HG03521 (cell line): ENCODE data around the gene P2RX3.
"Not testable (repeated sequence)": the region's sequence is repeated elsewhere in the genome, so short reads cannot be mapped to it uniquely, and the experiment has no call there.

Experiments
- ATAC-seq: cut with Tn5 transposase; IDR thresholded peaks from one replicate; pipeline ENCODE4 v1.9.1; 2021; ENCODE audit warnings: mild to moderate bottlenecking, moderate library complexity; ENCODE audit not compliant: unreplicated experiment

P2RX3 gene

DNA sequence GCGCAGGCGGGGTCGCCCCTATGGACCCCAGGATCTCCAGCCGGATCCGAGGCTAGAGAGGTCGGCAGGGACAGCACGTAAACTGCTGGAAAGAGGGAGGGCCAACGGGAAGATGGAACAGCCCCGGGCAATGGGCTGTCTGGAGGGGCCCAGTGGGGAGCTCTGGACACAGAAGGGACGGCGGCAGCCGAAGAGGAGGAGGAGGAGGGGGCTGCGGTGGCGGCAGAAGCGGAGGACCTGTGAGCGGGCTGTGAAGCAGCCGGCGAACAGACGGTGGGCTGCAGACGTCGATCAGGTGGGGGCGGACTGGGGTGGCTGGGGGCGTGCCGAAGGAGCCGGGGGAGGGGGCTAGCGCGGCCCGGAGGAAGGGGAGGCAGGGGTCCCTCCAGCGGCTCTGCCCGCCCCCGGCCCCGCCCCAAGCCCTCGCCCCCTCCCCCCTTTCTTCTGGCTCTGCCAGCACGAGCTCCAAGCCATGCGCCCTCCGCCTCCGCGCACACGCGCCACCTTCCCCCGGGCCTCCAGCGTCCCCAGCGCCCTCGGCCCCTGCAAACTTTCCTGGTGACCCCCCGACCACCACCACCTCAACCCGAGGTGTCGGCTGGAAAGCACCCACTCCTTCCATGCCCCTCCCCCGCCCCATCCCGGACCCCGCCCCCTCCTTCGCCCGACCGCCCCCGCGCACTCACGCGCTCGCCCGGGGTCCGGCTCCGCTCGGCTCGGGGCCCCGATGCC, 13.8 kb upstream of the P2RX3 start:
- peak; percentile 12 for ATAC-seq

DNA sequence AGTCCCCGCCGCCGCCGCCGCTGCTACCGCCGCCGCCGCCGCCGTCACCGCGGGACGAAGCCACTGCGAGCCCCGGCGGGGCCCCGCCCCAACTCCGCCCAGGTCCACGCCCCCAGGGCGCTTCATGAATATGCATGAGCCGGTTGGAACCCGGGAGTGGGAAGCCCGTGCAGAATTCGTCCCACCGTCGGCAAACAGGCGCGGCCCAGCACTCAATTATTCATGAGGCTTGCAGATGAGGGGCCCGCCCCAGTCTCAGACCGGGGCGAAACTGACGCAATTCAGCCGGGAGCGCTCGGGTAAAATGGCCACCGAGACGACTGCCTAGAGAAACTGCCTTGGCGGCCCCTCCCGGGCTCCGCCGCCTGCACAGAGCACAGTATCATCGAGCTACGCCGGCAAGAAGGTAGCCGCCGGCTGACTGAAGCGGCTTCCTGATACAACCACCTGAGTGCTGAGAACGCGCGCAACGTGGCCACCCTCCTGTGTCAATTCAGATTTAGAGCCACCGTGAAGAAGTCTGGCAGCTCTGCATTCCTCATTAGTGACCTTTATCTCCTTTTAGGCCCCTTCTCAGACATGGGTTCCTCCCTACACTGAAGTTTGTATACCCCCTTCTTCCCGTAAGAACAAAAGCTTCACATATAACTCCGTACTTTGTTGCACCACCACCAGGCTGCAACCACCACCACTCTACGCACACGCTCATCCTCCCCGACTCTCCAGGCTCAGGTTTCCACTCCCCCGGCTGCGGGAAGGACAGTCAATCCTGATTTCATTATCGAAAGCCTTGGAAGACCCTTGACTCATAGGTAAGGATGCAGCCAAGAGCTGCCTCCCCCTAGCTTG, 13.0 kb upstream of the P2RX3 start, which contains the start of gene TNKS1BP1:
Gene TNKS1BP1, minus strand, starts transcription at position 67 of the 849 bp plus-strand sequence. CDS start 3,067 bp downstream, outside the sequence.
- ATAC-seq, result peak; percentile 91

DNA sequence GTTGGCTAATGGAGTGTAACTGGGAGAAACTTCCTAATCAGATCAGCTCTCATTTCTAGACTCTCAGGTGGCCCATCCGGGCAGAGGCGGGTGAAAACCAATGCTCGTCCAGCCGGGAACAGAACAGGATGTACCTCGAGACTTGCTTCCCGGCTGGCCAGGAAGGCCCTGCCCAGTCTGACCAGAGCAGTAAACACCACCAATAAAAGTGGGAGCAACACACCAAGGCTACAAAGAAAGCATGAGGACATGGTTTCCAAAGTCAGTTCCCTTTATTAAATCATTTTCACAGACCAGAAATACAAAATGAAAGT, 12.5 kb upstream of the P2RX3 start:
- no peak for ATAC-seq

DNA sequence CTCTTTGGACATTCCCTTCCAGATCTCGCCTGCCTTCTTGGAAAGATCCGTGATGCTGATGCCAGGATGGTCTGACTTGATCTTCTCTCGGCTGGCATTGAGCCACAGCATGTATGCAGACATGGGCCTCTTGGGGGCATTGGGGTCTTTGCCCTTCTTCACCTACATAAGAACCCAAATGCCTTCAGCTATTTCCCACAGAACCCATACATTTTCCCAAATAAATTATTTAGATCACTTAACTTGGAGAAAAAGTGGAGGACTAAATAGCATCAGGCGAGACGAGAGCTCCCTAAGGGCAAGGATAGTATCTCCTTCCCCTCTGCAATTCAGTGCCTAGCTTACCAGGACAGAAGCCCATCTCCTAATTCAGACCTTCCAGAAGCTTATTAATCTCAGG, 10.4 kb upstream of the P2RX3 start:
- no peak for ATAC-seq

DNA sequence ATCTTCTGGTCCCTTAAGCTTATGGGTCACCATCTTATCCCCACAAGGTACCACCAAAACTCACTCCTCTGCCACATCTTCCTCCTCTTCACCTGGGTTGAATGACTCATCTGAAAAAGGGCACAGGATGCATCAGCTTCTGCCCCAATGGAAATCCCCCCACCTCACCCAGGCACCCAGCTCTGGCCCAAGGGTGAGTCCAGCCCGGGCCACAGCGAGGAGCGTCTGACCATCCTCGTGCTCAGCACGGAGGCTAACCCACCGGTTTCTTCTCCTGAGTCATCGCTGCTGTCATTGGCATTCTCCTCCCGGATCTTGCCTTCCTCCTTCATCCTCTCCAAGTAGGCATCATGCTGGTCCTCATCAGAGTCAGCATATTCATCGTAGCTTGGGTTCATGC, 8.1 kb upstream of the P2RX3 start:
- ATAC-seq, result no peak

DNA sequence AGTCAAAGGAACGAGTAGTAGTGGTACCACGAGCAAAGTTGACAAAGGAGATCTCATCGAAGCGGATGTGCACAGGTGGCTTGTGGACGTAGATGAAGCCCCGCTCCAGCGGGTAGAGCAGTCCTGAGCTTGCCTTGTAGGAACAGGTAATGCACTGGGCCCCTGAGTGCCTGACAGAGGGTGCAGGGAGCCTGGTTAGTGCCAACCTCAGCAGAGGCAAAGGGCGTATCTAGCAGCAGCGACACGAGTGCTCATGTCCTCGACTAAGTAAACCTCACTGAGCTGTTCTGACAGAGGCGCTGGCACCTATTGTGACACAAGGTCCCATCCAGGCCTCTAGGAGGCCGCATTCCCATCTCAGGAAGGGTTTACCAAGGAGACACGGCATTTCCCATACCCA, 6.4 kb upstream of the P2RX3 start:
- ATAC-seq, result no peak

DNA sequence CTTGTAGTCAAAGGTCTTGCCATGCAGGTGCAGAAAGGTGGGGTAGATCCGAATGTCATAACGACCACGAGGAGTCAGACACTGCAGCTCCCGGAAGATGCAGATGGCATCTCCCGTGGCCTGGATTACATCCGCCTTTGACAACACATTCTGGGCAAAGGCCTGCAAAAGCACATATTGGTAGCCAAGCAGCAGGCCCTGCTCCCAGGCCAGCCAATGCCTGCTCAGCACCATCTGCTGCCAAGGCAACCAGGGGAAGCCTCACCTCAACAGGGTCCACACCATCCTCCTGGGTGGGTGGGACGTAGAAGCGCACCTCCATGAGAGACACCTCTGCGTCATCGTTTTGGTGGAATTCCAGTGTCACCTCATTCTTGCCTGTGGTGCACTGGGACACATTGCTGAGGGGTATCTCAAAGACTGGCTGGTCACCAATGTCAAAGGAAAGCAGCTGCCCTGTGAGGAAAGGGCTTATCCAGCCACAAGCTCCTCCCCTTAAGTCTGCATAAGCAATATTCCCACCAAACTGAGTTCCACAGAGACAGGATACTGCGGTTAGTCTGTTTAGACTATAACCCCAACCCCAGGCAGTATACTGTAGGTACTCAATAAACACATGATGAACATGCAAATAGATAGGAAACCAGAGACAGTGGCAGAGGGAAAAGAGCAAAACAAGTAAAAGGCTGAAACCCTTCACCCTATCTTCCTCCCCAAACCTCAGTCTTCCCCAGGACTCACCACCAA, 5.3 kb upstream of the P2RX3 start:
- no peak for ATAC-seq

DNA sequence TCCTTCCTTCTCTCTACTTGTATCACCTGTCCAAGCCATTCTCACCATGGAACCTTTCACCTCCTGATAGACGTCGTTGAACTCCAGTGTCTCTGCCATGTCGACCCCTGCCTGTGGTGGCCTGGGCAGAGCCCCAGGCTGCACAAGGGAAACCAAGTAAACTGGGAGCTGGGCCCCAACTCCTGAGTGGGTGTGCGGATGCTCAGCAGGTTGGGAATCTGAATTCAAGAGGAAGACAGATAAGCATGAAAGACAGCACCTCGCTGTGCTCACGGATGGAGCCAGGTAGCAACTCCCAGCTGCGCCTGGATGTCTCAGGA, 3.2 kb upstream of the P2RX3 start:
- no peak for ATAC-seq

DNA sequence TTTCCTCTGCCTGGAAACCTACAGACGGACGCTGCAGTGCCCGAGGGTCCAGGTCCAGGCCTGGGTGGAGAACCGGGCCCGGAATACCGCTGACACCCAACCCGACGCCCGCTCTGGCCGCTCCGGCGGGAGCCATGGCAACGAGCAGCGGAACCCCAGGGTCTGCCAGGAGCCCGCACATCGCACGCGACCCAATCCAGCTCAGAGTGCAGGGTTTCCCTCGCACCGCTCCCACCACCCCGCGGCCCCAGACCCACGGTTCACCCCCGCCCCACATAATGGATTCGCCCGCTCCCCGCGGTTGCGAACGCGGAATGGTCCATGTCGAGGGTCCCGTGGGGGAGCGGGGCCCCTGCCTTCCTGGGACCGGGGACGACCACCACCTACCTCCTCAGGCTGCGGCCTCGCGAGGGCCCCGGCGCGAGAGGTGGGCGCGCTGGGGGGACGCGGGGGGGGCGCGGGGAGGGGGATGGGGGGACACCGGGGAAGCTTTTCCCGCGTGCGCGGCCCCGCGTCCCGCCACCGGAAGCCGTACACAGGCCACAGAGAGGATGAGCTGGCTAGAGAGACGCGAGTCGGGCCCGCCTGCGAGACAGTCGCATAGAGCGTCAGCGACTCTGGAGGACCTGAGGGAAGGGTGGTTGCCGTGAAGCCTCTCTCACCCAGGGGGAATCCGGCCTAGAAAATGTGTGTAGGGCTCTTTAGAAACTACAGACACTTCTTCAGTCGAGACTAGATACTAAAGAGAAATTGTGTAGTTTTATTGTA, 2.6 kb upstream of the P2RX3 start, which contains the start of gene SSRP1:
Gene SSRP1, minus strand, starts transcription at position 550 of the 768 bp plus-strand sequence. CDS start 771 bp downstream, outside the sequence.
- ATAC-seq, result peak; percentile 98

DNA sequence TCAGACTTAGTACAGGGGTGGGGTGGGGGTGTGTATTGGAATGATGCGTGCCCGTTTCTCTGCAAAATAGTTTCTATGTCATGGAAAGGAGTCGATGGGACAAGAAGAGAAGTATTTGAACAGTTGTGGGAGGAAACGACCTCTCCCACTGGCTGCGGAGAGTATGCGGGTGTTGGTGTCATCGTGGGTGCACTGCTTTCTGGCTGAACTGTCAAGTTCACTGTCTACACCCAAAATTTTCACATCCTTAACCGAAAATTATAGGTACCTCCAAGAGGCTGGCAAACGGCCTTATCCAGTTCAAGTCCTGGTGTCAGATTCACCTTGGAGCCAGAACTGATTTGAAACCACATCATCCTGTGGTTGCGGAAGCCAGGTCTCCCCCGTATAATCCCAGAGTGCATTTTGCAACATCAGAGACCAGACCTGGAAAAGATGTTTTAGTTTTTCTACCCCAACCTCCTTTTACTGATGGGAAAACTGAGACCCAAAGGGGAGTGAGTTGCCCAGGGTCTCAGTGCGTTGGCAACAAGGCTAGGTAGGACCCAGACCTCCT, 2.0 kb upstream of the P2RX3 start:
- peak; percentile 1 for ATAC-seq

DNA sequence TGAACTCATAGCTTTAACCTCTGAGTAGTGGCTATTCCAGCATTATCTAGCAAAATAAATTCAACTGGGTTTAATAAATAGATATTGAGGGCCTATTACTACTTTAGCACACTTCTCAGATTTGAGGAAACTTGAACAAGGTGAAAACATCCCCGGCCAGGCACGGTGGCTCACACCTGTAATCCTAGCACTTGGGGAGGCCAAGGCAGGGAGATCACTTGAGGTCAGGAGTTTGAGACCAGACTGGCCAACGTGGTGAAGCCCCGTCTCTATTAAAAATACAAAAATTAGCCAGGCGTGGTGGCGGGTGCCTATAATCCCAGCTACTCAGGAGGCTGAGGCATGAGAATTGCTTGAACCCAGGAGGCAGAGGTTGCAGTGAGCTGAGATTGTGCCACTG, 1.3 kb upstream of the P2RX3 start:
- not testable (repeated sequence) for ATAC-seq

DNA sequence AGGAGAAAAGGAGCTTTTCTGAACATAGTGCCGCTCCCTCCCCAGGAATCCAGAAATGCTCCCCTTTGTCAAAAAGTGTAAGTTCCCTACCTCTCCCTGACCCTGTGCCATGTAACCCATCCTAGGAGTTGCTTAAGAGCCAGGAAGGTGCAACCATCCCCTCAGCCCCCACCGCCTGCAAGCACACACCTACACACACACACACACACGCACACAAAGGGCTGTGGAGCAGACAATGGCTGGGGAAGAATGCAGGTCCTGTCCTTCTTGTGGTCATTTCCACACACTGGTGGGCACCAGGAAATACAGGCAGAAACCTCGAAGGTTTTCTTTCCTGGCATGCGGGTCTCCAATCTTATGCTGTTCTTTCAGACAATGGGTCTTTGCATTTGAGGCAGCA, 1.2 kb downstream of the P2RX3 start:
- ATAC-seq, result no peak

DNA sequence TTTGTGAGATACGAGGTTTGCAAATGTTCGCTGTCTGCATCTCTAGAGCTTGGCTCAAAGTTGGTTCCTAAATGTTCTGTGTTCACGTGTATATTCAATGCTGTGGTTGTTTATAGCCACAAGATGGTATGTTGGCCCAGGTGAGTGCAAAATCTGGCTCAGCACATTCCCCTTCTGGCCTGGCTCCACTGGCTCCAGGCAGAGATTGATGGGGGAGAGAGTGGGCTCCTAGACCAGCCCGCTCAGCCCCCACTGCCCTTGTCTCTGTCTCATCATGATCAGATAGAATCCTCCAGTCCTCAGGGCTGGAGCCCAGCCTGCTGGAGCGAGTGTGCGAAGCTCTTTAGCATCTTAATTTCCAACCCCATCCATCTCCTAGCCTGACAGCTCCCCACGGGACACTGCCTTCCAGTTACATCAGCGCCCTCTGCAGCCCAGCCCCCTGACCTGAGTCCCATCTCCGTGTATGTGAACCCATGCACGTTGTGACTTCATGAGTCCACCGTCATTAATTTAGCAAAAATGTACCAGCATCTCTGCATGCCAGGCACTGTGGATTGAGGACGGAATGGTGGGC, 2.0 kb downstream of the P2RX3 start:
- no peak for ATAC-seq

DNA sequence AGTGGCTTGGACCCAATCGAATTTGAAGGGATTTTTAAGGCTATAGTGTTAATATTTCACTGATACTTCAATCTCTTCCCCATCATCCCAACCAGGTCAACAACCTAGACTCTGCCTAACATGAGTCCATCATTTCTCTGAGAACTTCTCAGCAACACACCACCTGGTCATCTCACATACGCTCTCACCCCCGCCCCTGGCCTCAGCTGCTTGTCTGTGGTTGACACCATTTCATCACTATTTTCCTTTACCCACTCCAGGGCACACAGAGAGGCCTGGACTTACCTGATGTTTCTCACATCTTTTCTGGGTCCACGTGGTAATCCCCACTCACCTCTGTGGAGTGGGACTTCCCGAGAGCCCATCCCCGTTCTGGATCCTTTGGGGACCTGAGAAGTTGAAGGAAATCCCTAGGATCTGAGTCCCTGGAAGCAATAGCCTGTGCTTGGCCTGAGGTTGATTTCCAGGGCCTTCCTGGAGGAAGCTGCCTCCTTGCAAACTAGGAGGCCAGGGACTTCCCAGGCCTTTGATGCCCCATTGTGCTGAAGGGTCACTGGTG, 3.2 kb downstream of the P2RX3 start:
- no peak for ATAC-seq

DNA sequence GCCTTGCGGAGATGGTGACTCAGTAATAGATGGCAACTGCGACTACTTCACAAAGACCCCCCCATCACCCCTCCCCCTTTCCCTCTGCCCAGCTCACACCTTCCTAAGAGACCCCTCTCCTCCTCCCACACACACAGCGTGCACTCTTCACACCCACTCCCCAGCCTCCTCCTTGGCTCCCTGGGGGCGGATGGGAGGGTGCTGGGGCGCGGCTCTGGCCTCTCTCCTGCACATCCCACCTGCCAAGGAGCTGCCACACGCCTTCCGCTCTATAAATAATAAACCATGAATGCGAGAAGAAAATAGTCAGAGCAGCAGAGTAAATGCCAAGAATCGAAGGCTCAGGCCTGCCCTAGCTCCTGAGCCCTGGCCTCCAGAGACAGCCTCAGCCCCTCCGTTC, 4.5 kb downstream of the P2RX3 start:
- no peak for ATAC-seq

DNA sequence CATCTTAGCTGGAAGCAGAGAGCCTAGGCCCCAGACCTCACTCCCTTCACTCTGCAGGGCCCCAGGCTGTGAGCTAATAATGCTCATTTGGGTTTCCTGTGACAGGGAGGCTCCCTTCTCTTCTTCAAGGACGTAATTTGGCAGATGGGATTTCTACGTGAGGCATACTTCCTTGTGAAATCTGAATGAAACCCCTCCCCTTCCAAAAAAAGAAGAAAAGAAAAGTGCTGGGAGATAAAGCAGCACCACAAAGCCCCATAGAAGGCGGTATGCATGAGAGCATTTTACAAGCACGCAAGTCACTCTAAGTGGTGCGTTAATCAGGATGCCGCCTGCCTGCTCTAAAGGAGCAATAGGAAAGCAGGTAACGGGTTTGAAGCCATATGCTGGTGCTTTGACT, 5.7 kb downstream of the P2RX3 start:
- ATAC-seq, result no peak

DNA sequence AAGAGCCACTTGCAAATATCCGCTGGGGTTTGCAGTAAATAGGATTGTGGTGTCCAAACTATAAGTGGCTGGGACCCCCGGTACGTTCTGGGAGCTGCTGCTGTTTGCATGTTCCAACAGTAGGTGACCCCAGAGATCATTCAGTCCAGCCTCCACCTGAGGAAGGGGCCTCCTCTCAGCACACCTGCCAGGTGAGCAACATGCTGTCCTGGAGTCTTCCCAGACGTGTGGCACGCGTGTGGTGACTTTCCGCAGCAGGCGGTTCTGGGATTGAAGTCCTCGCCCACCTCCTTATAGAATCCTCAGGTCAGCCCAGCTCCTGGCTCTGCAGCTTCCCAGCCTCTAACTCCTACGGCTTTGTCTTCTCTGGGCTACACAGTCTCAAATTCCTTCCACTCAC, 6.7 kb downstream of the P2RX3 start:
- no peak for ATAC-seq

DNA sequence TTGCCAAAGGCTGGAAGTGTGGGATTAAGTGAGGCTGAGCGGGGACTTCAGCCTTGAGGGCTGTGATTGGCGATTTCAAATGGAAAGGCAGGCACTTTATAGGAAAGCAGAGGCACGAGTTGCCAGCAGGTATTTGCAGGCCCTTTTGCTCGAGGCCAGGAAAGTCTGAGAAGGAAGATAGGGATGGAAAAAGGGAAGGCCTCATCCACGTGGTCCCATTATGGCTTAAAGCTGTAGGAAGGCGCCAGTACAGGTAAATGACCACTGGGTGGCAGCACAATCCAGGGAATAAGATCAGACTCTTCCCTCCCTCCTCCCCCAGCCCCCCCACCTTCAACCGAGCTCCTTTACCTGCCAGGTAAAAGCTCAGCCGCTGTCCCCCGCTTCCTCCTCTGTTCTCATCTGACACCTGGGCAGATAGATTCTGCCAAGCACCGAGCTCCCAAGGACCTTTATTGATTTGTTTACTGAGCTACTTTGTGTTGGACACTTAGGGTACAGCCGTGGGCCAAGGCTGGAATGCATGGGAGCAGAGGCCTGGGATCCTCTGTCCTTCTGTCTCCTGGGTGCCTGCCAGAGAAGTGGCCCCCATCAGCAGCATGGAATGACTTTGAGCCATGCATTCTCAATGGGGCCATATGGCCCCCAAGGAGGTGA, 7.5 kb downstream of the P2RX3 start:
- ATAC-seq, result peak; percentile 50

DNA sequence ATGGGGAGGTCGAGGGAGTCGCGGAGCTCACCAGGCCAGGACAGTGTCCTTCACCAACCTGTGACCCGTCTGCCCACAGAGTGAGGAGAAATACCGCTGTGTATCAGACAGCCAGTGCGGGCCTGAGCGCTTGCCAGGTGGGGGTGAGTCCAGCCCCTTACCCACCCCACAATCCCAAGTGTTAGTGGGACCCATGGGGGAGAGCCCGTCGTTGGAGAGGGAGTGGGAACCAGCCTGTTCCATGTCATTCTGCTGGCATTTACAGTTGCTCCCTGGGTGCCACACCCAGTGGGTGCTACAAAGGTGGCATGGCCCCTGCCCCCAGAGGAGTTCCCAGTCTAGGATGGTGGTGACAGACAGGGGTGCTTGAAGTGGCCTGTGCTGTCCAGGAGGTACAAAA, 9.2 kb downstream of the P2RX3 start:
- no peak for ATAC-seq
